SKM-1 treated with dmso at 0.1 percent for 144 hours (cell line): ENCODE data around the gene POLR1G.
"Not testable (repeated sequence)": the region's sequence is repeated elsewhere in the genome, so short reads cannot be mapped to it uniquely, and the experiment has no call there.

Experiments
- DNase-seq: peaks from one replicate; lab custom pipeline; 2025; ENCODE audit not compliant: unreplicated experiment; lab: John Stamatoyannopoulos, UW

Gene POLR1G

DNA sequence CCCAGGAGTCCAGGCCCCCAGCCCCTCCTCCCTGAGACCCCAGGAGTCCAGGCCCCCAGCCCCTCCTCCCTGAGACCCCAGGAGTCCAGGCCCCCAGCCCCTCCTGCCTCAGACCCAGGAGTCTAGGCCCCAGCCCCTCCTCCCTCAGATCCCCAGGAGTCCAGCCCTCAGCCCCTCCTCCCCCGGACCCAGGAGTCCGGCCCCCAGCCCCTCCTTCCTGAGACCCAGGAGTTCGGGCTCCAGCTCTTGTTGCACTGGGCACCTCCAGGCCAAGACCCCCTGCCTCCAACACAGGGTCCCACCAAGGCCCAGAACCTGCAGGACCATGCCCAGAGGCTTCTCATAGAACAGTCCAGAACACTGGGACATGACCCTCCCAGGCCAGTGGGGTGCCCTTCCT is 13.5 kb downstream of the POLR1G start:
- no peak for DNase-seq

DNA sequence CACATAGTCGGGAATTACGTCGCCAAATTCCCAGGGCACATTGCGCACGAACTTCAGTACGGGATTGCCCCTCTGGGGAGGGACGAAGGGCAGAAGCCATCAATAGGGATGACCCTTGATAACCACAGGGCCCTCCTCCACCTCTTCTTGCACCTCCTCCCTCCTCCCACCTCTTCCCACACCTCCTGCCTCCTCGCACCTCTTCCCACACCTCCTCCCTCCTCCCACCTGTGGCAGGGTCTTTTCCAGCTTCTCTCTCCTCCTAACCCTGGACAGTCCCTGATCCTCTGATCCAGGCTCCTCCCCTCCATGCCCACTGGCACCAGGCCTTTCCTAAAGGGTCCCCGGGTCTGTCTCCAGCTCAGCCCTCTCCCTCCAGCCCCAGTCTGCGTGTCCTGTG is 13.9 kb downstream of the POLR1G start:
- DNase-seq = no peak

- DNase-seq = no peak
Measured at GRCh38 chr19:45420871-45421270, 14.4 kb downstream of the POLR1G start.

- no peak for DNase-seq
Measured at GRCh38 chr19:45421947-45422498, 15.6 kb downstream of the POLR1G start.

DNA sequence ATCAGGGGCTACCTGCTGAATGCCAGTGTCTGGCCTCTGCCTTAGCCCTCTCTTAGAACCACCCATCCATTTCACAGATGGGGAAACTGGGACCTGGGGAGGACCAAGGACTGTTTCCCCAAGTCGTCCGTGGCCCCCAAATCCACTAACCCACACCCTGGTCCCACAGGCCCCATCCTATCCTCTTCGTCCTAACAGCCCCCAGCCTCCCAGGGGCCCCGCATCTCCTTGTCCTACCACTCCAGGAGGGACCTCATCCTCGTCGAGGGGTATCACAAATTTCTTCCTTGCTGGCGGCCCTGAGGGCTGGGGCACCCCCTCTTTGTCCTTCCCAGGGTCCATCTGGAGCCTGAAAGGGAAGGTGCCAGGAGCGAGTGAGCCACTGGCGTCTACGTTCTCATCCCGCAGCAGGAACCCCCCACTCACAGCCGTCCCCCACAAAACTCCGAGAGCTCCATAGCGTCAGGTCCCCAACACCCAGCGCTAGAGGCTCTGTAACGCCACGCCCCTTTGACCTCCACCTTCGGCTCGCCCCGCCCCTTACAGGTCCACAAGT is 16.7 kb downstream of the POLR1G start:
- DNase-seq = no peak

GRCh38 chr19:45423589-45424190 is 17.2 kb downstream of the POLR1G start, which contains the start of gene ERCC1:
Gene ERCC1, minus strand, starts transcription at chr19:45423917. Its CDS starts 543 bp downstream, at chr19:45423374.
- peak; percentile 77 for DNase-seq

GRCh38 chr19:45424191-45425058 is 18.0 kb downstream of the POLR1G start:
- peak; percentile 13 for DNase-seq

DNA sequence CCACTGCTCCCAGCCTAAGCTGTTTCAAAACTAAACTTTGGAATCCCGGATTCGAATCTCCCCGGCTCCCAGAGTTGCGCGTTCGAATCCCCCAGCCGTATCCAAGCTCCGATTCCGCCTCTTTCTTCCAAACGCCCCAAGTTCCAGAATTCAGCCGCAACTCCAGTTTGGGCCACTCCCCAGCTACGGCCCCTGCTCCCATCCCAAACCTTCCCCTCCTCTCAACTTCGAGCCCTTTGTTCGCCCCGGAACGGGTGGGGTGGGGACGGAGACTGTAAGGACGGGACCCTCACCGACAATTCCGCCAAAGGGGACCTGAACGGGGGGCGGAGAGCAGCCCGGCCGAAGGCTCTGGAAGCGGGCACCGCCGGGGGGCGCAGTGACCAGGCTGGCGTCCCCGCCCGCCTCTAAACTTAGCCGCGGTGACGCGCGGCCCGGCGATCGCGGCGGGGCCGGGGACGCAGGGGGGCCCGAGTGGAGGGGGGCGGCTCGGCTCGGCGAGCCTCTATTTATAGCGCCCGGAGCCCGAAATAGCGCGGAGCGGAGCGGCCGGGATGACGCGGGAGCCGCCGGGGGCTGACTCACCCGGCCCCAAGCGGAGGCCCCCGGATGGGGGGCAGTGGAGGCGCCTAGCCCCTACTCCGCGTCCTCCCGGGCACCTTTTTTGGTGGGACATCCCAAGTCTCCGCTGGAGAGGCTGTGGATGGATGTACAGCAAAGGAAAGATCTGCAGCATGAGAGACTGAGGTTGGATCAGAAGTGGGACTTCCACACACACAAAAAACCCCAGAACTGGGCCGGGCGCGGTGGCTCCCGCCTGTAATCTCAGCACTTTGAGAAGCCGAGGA is 22.2 kb downstream of the POLR1G start:
- no peak for DNase-seq

- not testable (repeated sequence) for DNase-seq
Measured at GRCh38 chr19:45429896-45430295, 23.5 kb downstream of the POLR1G start.

DNA sequence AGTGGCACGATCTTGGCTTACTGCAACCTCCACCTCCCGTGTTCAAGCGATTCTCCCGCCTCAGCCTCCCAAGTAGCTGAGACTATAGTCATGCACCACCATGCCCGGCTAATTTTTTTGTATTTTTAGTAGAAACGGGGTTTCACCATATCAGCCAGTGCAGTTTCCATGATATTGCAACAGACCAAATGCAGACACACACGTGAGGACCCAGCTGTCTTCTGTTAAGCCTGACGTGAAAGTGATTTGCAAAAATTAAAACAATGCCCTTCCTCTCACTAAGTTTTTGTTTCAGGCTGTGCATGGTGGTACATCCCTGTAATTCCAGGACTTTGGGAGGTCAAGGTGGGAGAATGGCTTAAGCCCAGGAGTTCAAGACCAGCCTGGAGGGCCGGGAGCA is 24.6 kb downstream of the POLR1G start:
- not testable (repeated sequence) for DNase-seq

DNA sequence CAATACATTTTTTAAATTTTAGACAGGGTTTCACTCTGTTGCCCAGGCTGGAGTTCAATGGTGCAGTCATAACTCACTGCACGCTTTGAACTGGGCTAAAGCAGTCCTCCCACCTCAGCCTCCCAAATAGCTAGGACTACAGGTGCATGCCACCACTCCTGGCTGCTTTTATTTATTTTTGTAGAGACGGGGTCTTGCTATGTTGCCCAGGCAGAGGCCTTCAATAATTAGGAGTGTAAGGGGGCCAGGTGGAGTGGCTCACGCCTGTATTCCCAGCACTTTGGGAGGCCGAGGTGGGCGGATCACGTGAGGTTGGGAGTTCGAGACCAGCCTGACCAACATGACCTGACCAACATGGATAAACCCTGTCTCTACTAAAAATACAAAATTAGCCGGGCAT is 26.1 kb downstream of the POLR1G start:
- not testable (repeated sequence) for DNase-seq

DNA sequence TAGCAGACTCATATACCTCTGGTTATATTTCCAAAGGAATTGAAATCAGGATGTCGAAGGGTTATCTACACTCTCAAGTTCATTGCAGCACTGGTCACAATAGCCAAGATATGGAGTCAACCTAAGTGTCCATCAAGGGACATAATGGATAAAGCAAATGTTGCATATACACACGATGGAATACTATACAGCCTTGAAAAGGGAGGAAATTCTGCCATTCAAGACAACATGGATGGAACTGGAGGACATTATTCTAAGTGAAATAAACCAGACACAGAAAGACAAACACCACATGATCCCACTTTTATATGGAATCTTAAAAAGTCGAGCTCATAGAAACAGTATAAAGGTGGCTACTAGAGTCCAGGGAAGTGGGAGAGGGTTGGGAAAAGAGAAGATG is 30.9 kb downstream of the POLR1G start:
- no peak for DNase-seq

DNA sequence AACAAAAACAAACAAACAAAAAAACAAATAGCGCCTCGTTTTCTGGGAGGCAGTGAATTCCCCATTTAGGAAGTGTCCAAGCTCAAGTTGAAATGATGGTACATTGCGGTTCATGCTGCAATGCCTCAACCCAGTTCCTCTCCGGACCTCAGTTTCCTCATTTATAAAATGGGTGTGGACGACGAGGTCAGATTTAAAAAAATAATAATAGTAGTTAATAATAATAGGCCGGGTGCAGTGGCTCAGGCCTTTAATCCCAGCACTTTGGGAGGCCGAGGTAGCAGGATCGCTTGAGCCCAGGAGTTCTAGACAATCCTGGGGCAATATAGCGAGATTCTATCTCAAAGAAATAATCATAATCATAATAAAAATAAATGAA is 32.7 kb downstream of the POLR1G start:
- no peak for DNase-seq

DNA sequence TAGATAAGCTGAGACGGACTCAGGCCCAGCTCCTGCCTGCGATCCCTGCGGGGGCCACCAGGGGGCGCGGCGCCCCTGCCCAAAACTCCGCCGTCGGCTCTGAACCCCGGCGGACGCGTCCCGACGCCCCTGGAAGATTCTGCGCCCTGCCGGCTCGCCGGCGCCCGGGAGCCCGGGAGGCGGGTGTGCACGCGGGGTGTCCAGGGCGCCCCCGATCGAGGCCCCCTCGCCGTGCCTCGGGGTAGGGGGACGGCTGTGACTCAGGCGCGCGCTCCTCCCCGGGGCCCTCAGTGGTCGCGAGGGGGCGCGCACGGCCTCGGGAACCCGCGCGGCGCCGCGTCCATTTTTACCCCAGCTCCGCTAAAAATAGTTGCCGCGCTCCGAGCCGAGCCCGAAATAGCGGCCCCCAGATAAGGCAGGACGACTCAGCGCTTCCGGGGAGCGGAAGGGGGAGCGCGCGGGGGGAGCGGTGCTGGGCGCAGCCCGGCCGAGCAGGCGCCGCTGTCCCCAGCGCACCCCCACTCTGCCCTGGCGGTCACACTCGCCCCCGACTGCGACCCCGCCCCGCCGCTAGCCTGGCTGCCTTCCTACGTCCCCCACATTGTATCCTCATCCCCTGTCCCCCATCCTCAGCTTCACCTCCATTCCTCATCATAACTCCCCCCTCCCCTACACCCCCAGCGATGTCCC is 33.3 kb downstream of the POLR1G start:
- DNase-seq = peak; percentile 17

- no peak for DNase-seq
Measured at GRCh38 chr19:45440259-45440638, 33.8 kb downstream of the POLR1G start.

DNA sequence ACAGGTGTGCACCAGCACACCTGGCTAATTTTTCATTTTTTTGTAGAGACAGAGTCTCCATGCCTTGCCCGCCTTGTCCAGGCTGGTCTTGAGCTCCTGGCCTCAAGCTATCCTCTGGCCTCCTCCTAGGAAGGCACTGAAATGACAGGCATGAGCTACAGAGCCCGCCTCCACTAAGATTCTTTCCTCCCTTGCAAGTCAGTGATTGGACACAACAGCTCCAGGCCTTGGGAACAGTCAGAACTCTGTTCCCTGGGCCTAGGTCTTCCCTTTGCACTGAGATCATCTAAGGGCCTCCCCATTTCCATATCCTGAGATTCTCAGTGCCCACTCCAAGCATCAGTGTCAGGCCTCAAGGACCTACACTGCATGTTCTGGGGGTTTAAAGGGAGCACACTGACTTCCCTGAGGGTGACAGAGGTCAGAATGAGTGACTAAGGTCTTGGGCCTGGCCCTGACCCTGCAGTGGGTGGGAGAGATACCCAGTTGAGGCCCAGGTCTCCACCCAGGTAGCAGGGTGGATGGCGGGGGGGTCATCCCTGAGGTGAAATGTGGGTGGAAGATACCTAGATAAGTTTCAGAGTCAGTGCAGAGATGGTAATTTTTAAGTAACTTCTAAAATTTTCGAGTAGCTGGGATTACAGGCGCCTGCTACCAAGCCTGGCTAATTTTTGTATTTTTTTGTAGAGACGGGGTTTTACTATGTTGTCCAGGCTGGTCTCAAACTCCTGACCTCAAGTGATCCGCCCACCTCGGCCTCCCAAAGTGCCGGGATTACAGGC is 34.6 kb downstream of the POLR1G start:
- DNase-seq = no peak

DNA sequence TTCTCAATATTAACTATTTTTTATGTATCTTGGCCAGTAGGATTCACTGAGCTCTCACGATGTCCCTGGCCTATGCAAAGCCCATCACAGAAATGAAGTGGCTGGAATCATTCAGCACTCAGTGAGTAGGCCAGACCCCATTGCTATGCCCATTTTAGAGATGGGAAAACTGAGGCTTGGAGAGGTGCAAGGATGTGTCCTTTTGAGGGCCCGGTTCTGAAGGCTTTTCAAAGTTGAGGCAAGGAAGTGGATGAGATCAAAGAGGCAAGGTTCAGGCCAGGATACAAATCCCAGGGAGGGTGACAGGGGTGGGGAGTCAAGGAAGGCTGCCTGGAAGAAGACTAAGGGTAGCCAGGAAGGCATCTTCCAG is 35.9 kb downstream of the POLR1G start:
- no peak for DNase-seq

- DNase-seq = peak; percentile 40
Measured at GRCh38 chr19:45442778-45443461, 36.5 kb downstream of the POLR1G start.
